ENCODE results near the gene CACUL1.

CACUL1 gene

DNA sequence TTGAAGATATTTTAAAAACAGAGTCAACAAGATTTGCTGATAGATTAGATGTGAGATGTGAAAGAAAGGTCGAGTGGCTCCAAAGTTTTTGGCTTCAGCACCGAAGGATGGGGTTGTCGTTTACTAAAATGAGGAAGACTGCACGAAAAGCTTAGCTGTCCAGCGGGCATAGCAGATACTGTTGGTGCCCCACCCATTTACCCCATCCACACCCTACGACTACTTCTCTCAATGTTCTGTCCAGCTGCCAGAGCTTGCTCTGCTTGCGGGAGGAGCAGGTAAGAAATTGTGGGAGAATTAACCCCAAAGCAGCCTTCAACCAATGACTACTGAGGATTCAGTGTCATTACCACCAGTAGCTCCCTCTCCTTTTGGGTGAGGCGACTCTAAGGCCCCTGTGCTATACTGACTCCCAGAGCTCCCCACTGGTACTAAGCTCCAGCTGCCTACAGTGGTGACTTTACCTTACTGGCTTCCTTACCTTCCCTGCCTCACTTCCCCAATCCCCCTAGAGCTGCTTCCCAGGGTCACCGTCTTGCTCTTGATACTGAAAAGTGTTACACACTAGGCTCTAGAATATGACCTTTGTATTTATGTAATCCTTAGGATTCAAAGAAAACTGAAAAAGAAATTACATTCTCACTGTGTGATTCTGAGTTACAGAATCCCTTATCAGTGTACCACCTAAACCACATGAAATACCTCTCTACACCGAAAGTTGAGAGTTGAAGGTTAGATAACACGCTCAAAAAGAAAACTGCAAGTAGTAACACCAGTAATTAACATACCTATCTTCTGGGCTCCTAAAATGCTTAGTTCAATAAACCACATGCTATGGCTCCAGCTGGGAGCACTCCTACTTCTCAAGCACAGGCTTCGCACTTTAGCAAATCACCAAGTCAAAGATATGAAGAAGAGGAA, 22.3 kb downstream of the CACUL1 start:
- DNase-seq (ENCODE audit: low spot score): peak; percentile 47

DNA sequence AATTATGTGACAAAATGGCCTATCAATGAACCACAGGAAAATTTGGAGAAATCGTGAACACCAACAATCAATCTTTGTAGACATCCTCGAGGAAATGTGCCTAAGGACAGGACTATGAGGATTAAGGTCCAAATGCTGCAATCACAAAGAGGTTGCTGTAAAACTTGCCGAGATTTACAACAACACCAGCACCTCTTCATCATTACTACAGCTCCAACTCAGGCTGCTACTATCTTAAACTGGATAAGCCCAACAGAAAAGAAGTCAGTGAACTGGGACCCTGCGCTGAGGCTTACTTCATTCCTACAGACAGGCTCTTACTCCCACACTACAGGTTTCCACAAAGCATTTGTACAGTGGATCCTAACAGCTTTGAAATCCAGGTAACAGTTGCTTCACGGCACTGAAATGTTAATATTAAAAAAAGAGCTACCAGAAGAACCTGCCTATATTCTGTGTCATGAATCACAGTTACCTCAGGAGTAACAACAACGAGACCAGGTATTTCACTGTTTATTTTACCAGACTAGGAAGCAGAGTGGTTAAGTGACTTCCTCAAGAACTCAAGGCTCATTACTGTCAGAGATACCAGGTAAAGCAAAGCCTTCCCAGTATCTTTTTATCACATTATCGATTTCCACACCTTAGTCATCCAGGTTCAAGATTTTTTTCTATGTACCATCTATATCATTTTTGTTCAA, 23.9 kb downstream of the CACUL1 start:
- no peak for DNase-seq (ENCODE audit: low spot score)

DNA sequence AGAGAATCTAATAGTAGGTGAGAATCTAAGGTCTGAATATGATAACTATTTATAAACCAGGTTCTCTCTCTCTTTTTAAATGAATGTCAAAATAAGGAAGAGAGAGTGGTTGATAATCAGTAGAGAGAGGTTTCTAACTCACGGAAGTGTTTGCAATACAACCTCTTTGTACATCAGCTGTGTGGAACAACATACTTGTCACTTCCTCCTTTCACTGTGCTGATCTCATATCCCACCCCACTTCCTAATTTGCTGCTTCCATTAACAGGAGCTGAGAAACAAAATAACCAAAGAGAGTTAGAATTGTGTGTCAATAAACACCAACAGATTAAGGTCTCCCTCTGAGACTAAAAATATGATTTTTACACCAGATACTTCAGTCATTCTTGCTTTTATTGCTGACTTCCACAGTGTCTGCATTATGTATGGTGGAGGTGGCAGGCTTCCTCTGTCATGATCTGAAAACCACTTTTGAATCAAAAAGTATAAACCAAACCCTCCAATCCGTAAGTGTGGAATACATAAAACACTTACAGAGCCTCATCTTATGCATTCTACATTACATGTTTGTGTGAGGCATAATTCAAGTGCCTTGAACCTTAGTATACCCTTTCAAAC, 25.0 kb downstream of the CACUL1 start:
- no peak for DNase-seq (ENCODE audit: low spot score)

DNA sequence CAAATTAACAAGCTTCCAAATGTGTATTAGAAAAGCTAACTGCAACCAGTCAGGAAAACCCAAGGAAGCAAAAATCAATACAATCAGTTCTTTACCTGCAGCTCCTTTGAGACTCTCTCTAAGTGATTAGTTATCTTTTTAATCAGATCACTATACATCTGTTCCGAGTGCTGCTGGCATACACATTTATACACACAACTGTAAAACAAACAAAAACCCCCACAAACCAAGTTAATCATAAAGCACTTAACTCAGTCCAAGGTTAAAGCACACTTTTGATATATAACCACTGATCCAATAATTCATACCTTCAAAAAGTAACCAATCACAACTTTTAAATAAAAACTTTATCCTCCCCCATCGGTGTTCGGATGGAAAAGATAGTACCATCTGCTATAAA, 25.6 kb downstream of the CACUL1 start:
- DNase-seq (ENCODE audit: low spot score): no peak

DNA sequence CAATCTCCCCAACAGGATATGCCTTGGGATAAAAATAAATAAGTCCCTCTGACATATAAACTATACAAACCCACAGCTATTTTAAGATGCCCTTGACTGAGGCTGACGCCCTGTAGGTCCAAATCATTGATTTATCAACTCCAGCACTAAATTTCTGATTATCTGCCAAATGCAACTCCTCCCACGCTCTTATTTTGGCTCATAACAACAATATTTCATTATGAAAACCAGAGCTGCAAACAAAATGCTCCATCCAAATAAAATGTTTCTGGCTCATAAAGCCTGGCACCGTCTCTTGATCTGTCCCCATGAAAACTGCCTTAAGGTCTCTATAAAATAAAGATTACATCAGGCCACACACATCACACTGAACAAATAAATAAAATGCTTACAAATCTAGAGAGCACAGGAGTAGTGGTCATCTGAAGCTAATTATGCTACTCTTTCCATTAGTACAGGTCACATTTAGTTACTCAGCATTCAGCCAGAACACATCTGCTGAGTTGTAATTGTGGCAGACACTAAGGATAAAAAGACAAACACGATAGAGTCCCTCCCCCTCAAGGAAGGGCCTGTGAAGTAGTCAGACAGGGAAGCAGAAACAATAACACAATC, 28.8 kb downstream of the CACUL1 start:
- no peak for DNase-seq (ENCODE audit: low spot score)

DNA sequence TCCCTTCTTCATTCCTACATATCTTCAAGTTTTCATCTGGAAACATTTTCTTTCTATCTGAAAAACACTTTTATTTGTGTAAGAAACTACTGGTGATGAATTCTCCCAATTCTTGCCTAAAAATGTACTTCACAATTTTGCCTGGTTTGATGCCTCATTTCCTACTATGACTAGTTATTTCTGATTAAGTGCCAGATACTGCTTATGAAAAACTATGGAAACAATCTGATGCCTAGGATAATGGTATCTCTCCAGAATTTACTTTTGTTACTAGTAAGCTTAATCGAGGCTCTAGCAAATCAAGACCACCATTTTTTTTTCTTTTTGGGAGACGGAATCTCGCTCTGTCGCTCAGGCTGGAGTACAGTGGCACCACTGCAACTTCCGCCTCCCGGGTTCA, 31.3 kb downstream of the CACUL1 start:
- no peak for DNase-seq (ENCODE audit: low spot score)

DNA sequence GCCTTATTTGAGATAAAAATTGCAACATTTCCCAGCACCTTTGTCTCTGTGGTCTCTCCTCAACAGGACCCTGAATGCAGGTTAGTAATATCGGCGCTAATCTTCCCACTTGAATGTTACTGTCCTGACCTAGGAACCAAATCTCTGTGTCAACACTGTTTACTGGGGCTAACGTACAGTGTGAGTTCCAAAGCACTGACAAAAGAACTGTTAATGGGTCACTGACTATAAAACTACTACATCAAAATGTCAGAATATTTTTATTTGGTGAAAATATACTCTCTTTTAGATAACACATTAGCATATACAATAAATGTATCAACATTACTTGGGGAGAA, 33.3 kb downstream of the CACUL1 start:
- DNase-seq (ENCODE audit: low spot score): no peak

DNA sequence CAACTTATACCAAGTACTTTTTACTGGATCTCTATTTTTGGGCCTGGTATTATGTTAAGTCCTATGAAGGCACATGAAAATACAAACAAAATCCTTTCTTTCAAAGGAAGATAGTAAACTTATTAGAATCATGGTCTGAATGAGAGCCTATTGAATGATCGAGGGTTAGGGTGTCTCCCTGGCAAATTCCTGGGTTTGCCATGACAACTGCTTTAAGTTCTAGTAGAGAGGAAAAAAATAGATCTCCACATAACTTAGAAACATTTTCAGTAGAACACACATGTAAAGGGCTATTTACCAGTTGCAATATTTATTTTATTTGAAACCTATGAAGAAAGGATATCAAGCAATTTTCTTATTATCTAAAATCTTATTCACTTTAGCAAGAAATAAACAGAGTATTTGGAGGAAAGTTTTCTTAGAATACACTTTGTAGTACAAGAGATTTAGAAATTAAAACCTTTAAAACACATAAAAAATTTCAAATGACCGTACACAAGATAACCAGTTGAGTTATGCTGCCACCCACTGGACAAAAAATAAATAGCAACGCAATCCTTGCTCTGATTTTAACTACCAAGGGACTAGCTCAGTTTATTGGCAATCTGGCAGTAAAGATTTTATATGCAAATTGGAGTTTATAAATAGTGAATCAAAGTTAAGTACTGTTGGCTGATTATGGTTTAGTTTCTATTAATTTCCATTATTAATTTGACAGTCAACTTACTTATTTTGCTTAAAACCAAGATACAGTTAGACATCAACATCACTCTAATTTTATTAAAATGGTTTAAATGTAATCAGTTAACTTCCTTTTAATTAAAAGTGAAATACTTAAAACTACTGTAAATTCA, 33.9 kb downstream of the CACUL1 start:
- peak; percentile 82 for DNase-seq (ENCODE audit: low spot score)

DNA sequence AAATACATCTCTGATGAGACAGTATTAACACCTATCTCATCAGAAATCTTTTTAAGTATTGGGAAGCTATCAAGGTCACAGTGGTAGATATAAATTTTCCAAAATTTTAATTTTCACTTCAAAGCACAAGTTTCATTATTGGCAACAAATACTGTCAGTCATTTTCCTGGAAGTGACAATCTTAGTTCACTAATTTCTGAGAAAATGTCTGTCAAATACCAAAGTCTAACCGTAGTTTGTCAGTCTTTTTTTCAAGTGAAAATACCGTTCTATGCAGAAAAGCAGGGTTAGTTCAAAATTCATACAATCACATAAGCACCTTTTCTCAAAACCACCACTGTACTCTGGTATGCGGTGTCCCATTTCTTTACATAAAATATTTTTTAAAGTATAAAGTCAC, 40.4 kb downstream of the CACUL1 start:
- no peak for DNase-seq (ENCODE audit: low spot score)

DNA sequence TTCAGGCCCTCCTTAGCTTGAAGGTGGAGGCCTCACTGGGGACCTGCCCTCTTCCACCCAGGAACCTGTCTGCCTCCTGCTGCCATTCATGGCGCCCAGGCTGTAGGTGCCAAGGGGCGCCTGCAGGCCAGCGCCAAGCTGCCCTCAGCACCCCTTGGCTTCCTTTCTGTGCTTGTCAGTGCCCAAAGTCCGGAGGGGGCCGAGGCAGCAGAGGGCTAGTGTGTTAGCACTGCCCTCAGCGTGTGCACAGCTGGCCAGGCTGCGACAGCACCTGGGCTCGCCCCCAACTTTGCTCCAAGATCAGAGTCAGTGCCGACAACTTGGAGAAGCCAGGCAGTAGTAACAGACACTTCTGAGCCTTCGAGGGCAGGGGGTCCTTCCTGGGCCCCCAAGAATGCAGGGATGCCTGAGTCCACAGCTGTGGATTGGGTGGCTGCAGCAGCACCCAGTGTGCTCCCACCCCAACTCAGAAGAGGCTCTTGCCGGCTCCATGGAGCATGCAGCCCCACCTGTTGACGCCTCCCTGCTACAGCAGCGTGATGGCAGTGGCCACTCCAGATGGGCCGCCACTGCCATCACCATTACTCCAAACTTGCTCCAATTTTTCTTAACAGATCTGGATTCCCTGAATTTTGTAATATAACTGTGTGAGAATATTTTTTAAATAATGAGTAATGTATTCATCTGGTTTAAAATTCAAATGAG, 41.7 kb downstream of the CACUL1 start:
- no peak for DNase-seq (ENCODE audit: low spot score)

DNA sequence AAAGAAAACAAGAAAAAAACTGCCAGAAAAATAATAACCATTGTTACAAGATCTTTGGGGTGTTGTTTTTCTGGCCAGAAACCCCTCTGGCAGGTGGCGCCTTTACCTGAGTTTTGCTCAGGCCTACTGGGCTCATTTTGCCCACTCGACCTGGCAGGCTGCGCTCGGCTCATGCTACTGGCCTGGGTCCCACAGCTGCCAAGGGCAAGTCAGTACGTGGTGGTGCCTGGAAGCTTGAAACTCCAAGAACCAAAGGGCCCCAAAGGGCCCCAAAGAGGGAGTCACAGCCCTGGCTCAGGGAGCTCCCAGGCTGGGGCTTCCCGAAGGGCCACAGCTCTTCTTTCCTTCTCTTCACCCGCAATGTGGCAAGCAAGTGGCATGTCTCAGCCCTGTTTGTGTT, 42.7 kb downstream of the CACUL1 start:
- no peak for DNase-seq (ENCODE audit: low spot score)

DNA sequence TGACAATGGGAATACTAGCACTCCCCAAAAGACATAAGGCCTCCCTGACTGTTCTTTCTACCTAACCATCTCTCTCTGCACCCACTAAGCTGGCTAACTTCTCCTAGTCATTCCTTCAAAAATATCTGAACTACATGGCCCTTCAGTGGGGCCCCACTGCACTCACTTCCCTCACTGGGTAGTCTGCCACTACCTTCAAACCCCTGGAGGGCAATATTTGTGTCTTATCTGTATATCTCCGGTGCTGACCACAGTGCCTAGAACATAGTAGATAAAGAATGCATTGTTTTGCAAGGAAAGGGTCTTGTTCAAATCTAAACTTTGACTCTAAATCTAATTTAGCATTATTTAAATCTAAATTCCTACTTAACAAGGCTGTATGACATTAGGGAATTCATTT, 44.3 kb downstream of the CACUL1 start:
- DNase-seq (ENCODE audit: low spot score): no peak

DNA sequence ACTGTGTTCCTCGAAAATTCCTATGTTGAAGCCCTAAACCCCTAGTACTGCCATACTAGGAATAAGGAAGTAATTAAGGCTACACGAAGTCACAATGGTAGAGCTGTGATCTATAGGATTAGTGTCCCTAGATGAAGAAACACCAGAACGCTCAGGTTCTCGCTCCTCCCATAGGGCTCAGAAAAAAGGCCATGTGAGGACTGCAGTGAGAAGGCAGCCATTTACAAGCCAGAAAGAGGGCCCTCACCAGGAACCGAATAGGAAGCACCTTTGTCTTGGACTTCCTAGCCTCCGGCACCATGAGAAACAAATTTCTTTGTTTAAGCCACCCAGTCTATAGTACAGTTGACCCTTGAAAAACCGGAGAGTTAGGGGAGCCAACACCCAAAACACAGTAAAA, 46.2 kb downstream of the CACUL1 start:
- DNase-seq (ENCODE audit: low spot score): no peak

DNA sequence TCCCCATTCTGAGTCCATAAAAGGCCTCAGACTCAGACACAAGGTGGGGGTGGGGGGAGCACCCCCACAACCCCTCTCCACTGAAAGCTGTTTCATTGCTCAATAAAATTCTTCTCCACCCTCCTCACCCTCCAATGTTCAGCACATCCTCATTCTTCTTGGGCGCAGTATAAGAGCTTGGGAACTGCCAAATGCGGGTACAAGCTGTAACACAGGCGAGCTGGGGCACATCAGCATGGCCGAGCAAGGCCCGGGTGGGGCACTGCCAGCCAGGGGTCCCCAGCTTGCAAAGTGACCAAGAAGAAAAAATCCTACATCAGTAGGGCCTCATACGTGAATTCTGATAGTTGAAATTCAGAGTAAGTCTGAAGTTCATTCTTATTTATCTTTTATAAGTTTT, 50.1 kb downstream of the CACUL1 start:
- DNase-seq (ENCODE audit: low spot score): no peak

DNA sequence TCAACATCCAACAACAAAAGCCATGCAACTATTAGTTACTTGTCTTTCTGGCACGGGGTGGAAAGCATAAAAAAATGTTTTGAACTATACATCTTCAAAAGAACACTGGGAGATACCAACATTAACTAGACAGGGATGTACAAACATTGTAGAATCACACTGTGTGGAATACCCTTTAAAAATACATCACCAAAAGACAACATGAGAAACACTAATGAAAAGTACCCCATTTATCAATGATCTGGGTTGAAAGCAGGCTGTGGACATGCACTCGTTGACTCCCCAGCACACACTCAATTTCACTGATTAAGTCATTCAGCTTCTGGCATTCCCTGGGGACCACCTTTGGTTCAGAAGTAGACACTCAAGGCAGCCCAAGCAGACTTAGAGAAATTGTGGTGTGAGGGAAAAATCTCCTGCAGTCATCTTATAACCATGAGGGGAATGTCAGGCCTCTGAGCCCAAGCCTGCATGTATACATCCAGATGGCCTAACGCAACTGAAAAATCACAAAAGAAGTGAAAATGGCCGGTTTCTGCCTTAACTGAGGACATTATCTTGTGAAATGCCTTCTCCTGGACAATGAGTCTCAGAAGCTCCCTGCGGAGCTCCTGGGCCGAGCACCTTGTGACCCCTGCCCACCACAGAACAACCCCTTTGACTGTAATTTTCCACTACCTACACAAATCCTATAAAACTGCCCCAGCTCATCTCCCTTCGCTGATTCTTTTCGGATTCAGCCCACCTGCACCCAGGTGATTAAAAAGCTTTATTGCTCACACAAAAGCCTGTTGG, 53.0 kb downstream of the CACUL1 start:
- DNase-seq (ENCODE audit: low spot score): no peak

DNA sequence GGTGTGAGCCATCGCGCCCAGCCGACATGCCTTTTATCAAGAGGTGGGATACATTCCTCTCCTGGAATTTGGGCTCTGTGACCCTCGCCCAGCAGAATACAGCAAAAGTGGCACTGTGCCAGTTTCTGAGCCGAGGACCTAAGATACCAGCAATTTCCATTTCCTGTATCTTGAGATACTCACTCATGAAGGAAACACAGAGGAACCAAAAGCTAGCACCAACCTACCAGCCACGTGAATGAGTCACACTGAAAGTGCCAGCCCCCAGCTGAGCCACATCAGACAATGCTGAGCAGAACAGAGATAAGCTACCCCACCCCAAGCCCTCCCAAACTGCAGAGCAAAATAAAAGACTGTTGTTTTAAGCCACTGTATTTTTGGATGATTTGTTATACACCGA, 56.3 kb downstream of the CACUL1 start:
- DNase-seq (ENCODE audit: low spot score): no peak

DNA sequence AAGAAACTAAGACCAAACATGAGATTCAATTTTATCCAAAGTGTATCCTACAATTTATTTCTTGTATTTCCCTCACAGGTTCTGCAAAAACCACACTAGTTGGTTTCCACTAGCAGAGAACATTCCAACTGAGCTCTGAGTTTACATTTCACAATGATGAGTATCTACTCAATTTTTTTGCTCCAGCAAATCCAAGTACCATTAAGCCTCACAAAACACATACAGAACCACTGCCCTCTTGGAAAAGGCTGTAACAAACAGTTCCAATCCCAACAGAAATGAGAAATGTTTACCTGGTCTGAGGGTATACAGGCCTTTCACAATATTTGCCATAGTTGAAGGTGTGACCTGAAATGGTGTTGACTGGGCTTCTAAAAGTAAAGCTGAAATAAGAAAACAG, 59.9 kb downstream of the CACUL1 start:
- no peak for DNase-seq (ENCODE audit: low spot score)

DNA sequence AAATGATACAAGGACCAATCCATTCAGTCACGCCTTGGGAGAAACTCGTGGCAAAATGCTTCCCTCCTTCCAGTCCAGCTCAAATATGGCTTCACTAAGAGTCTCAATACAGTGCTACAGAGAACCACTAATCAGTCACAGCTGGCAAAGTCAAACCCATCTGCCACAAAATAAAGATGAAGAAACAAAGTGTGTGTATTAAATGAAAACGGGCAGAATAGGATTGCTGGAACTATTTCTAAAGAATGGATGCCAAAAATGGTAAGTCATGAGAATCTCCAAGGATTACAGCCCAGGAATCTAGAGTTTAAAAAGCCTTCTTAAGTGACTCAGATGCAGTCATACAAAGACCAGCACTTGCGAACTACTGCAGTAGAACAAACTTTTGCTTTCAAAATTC, 61.9 kb downstream of the CACUL1 start:
- DNase-seq (ENCODE audit: low spot score): no peak

DNA sequence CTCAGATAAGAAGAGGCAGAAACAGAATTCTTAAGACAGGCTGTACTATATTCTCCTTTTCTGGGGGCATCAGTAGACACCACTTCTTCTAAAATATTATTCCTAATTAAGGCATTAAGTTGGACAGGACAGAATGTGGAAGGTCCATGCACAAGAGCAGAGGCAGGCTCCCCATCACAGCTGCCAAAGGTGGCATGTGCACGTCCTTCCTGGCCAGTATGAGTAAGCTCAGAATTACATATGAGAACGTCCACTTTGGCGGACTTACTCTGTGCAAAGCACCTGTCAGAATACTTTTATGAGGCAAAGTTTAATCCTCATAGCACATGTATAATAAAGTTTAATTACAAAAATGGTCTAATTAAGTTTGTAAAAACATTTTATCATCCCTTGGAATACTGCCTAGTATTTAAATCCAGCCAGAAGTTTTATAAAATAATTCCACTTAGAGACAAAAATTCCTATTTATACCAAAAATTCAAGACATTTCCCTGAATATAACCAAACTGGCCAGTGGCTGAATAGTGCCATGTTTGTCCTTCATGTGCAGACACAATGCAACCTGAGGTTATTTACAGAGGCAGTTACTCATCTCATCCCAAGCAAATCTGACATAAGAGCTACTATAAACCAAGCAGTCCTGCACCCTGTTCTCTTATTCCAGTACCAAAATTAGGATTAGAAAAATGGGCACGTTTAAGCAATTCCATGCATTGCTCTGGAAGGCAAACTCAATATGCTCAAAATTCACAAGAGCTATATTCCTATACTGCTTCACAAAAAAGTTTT, 65.5 kb downstream of the CACUL1 start:
- DNase-seq (ENCODE audit: low spot score): no peak

DNA sequence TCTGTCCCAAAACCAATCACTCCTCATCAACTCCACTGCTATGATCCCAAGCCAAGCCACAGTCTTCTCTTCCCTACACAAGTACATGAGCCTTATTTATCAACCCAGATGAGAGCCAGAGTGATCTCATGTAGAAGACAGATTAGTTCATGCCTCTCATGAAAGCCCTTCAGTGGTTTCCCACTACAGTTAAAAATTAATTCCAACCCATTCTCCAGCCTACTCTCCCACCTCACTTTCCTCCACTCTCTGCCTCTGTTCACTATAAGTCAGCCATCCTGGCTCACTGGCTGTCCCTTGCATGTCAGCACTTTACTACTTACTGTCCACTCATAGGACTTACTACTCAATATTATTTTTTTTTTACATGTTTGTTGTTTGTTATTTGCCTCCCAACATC, 67.3 kb downstream of the CACUL1 start:
- no peak for DNase-seq (ENCODE audit: low spot score)
